Right forelimb (tissue), 1 donor: Measurements from ENCODE around the gene RCOR2.

ENCODE experiments used
- DNase-seq: peaks from one replicate; pipeline ENCODE4 v3.0.0-alpha.2; 2018

Gene RCOR2

DNA sequence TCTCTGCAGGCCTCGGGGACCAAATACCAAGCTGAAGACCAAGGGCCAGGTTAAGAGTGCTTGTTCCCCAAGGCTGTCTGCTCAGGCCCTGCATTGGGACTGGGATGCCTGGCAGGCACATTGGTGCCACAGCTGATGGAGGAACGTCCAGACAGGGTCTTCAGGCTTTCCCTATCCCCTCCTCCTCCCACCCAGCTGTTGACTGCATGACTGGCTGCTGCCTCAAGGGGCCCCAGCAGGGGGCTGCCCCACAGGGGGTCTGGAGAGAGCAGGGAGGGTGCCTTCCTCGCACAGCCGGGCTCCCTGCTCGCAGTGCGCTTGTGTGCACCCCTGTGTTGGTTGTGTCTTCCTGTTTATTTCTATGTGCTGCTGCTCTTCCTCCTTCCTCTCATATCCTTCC, 9.9 kb downstream of the RCOR2 start:
- no peak for DNase-seq

DNA sequence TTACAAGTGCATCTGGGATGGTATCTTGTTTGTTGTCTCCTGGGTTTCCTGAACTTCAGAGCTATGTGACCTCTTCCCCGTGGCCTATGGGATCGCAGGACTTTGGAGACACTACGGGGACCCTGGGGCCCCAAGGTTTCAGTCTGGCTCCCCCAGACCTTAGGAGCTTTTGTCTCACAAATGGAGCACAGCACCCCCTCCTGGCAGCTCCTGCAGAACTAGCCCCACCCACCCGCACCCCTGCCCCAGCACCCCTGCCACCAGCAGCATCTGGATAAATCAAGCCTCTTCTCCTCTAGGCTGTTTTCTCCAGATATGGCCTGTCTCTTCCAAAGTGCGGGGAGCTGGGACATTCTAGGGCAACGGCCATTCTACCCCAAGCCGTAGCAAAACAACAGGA, 10.4 kb downstream of the RCOR2 start:
- no peak for DNase-seq

DNA sequence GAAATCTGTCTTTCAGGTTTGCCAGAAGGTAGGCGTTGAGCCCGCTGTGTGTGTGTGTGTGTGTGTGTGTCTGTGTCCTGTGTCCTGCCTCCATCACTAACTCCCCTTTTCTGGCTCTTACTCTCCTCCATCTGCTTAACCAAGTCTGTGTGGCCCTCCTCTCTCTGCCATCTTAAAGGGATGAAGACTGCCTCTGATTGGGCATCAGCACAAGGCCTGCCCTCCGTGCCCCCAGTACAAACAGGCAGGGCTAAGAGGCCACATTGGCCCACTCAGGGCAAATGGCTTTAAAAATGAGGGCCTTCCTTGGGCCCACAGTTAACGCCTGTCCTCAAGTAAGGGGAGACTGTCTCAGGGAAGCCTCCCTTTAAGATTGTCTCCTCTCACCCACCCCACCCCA, 10.9 kb downstream of the RCOR2 start:
- DNase-seq = no peak

DNA sequence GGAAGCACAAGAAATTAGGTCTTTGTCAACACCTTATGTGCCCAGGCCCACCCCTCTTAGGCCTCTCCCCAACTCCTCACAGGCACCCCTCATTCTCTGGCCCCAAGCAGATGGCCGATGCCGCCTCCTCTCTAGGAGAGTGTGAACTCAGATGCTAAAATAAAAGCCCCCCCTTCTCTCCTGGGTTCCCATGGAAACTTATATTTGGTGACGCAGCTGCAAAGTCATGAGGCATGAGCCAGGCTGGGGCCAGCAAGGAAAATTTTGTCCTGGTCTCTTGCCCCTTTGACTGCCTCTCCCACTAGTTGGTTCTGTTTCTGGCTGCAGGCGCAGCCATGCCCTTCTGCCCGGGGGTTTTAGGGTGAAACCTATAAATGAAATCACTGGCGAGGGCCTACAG, 11.8 kb downstream of the RCOR2 start:
- DNase-seq = no peak

DNA sequence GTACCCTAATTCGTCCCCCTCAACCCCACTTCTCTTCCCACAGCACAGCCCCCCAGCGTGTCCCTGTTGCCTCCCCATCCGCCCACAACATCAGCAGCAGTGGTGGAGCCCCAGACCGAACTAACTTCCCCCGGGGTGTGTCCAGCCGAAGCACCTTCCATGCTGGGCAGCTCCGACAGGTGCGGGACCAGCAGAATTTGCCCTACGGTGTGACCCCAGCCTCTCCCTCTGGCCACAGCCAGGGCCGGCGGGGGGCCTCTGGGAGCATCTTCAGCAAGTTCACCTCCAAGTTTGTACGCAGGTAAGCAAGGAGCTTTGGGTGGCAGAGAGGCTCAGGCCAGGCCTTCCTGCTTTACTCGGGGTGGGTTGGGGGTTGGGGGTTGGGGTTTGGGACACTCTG, 12.2 kb downstream of the RCOR2 start:
- DNase-seq = no peak

DNA sequence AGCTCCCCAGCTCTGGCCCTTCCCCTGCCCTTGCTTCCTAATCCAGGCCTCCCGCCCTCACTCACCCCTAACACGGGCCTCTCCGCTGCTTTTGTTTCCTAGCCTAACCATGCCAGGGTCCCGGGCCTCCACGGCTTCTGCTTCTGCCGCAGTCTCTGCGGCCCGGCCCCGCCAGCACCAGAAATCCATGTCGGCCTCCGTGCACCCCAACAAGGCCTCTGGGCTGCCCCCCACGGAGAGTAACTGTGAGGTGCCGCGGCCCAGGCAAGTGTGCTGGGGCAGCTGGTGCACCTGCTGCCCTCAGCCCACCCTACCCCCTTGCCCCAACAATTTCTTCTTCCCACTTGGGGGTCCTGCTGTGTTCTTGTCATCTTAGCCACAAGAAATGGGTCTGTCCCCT, 13.1 kb downstream of the RCOR2 start:
- DNase-seq = no peak

DNA sequence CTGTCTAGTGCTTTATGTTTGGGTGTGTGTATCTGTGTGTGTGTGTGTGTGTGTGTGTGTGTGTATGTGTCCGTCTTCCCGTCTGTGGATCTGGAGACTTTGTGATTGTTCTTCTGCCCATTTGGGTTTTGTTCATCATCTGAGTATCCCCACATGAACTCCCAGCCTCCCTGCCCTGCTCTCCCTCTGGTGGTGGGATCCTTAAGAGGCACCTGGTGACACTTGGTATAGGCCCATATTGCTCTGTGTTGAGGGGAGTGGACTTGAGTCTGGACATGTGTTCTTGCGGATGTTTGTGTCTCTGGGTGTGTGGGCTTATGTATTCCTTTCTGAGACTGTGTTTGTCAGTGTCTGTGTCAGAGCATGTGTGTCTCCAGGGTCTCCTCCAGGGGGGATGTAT, 15.3 kb downstream of the RCOR2 start:
- no peak for DNase-seq

DNA sequence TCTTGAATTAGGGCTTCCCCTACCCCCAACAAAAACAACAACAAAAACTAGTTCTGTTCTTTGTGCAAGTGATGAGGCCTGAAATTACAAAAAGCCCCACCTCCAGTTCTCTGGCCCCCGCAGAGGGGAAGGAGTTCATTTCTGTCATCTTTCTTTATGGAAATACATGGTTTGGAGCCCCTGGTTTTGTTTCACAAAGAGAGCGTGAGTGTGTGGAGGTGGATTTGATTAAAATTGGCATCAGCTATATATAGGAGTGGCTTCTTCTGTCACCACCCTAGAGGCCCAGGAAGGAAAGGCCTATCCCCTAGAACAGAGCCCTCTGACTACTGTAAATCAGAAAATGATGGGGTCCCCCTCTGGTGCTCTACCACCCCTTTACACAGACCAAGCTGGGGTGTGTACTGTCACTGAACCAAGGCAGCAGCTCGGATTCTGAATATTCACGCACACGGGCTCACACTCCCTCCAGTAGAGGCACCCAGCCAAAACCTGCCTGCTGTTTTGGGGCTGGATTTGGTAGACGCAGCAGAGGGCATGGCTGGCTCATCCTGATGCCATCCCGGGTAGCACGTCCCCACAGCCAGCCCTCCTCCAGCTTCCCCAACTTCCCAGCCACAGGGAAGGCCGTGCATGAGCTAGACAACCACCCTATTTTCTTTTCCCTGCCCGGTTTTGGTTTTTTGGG, 19.4 kb downstream of the RCOR2 start:
- no peak for DNase-seq

DNA sequence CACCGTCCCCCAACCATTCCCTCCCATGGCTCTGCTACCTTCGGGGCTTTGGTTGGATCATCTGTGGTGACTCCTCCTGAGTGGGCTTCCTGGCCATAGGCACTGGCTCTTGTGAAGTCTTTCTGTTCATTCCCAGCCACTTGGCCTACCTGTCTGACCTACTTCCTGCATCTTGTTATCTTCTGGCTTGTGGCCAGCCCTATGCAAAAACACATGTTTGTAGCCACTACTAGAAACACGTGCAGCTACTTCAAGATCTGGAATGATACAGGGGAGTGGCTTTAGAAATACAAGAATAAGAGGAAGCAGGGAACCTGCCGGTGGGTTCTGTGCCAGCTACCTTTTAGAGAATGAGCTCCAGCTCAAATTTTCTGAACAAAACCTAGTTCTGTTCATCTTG, 20.9 kb downstream of the RCOR2 start:
- no peak for DNase-seq

DNA sequence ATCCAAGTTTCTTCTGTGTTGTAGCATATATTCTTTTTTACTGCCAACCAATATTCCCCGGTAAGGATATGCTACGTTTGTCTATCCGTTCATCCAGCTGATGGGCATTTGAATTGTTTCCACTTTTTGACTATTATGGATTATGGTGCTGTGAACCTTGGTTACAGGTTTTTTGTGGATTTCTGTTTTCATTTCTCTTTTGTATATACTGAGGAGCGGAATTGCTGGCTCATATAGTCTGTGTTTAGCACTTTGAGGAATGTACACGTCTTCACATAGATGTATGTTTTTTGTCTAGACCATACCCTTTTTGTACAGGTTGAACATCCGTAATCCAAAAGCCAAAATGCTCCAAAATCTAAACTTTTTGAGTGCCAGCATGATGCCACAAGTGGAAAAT, 23.6 kb downstream of the RCOR2 start:
- DNase-seq = no peak

DNA sequence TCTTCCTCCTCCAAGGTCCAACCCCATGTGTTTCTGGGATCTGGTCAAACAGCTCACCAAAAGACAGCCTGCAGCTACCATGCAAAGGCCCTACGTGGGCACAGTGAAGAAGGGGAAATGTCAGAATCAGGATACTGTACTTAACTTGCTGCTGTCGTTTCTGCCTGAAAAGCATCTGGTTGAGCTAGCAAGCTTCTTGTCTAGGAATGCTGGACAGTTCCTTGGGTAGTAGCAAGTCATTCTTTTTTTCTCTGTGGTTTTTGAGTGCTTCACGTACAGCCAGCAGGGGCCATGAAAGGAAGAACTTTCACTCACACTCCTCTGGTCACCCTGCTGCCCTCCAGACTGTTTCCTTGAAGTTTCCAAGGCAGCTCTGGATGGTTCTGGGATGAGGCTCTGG, 24.7 kb downstream of the RCOR2 start:
- no peak for DNase-seq

DNA sequence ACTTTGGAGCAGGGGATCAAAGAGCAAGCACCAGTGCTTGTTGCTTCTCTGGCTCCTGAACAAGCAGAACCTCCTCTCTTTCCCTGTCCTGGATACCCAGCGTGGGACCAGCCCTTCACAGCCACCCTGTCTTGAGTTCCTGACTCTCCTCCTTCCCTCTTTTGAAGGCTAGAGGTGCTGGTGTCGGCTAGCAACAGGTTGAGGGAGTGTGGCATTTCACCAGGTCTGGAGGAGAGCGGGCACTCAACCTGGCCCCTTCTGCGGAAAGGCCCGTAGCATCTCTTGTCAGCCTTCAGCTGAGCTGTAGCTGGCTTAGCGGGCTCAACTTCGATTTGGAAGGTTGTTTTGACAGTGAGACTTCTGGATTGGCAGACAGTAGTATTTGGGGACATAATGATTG, 26.6 kb downstream of the RCOR2 start:
- no peak for DNase-seq

DNA sequence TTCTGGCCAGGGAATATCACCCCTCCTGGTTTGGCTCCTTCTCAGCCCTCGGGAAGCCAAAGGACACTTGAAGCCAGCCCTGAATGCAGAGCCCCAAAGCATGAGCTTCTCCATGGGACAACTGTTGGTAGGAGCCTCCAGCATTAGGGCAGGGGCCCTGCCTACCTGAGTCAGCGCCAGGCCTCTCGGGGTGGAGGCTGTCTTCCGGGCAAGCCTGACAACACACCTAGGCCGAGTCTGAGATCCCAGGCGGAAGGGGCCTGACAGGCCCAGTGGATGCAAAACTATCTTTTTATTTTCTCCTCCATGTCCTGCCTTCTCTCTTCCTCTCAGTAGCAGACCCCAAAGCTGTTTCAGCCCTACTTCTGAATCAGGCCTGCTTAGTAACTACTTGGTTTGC, 27.6 kb downstream of the RCOR2 start:
- DNase-seq = no peak

DNA sequence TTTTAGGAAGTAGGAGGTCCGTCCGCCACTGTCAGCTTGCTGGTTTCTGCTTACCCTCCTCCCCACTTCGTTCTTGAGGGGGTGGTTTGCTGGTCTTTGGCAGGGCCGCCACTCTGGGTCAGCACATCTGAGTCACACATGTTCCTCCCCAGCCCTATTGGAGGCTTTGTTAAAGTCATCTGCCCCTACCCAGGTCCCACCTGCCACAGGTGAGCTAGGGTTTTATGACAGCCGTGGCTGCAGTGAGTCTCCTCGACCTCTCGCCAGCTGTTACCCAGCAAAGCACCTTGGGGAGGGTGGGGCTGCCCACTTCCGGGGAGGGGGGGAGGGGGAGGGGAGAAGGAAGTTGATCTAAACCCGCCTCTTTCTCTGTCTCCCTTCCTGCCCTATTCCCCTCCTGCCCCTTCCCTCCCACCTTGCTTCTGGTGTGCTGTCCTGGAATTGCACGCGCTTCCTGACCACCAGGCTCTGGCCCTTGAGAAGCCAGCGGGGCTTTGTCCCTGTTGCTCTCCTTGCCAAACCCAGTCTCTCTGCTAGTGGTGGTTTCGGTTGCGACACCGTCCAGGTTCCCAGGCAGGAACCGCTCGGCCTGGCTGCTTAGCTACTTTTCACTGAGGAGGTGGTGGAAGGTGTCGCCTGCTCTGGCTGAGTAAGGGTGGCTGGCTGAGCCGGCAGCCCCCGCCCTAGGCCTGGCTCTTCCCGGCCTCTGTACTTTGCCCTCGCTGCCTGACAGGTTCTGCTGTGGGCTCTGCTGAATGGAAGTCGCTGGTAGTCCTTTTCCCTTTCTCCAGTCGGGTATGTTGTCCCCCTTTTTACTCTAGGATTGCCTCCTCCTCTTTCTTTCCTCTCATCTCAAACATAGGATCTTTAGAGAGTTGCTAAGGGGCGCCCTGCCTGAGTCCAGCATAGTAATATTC, 28.5 kb downstream of the RCOR2 start:
- no peak for DNase-seq

DNA sequence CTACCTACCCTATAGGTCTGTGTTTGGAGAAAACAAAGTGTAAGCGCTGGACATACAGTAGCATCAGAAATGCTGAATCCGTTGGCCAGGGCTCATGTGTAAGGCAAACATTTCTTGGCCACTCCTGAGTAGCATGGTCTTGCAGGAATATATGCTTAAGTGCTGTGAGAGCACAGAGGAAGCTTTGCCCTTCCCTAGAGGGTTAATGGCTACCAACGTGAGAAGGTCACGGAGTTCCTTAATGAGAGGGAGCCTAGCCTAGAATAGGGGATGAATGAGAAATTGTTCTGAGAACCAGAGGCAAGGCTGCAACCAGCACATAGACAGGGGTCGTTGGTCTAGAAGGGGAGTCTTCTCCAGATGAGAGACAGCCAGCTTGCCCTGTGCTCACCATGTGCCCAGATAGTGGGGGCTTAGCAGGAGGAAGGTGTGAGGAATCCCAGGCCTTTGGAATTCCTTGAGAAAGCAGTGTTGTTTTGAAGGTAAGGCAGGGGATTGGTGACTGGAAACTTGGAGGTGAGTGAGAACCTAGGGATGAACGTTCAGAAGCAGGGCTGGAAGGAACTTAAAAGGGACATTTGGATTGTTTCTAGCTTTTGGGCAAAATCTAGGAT, 29.5 kb downstream of the RCOR2 start:
- no peak for DNase-seq

DNA sequence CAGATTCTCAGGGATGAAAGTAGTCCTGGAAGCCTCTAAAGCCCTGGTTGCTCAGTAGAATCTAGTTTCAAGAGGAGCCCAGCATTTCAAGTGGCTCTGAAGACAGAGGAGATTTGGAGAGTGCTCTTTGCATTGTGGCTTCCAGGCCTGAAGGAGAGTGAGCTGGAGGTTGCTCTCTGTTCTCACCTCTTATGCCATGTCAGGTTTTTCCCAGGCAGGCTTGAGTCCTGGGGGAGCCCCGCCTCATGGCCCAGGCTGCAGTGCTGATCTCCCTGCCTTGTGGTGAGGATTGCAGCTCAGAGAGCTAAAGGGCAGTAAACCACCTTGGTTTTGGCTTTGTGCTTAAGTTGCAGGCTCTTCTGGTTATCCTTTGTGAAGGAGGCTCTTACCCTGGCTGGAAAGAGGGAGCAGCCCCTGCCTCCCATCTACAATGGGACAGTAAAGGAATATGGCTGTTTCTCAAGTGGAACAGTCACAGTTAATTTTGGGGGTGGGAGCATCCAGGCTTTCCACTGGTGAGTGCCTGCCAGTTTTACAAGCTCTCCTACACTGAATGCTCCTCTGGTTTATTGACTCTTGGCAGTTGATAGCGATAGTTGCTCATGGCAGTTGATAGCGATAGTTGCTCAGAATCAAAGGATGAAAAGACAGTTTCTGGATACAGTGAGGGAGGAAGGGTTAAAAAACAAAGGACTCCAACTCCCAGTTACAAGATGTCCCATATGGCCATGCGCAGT, 32.6 kb downstream of the RCOR2 start:
- DNase-seq = no peak

DNA sequence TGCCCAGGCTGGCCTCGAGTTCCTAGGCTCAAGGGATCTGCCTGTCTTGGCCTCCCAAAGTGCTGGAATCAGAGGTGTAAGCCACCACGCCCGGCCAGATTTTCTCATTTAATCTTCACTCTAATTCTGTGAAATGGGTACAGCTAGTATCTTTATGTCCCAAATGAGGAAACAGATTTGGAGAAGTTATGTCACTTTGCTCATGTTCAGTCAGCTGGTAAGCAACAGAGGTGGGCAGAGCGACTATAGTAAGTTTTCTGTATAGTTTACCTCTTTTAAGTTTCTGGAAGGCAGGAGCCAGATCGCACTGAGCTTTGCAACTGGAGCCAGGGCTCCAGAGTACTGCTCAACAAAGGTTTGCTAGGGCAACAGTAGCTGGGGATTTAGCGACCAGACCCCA, 33.2 kb downstream of the RCOR2 start:
- no peak for DNase-seq

DNA sequence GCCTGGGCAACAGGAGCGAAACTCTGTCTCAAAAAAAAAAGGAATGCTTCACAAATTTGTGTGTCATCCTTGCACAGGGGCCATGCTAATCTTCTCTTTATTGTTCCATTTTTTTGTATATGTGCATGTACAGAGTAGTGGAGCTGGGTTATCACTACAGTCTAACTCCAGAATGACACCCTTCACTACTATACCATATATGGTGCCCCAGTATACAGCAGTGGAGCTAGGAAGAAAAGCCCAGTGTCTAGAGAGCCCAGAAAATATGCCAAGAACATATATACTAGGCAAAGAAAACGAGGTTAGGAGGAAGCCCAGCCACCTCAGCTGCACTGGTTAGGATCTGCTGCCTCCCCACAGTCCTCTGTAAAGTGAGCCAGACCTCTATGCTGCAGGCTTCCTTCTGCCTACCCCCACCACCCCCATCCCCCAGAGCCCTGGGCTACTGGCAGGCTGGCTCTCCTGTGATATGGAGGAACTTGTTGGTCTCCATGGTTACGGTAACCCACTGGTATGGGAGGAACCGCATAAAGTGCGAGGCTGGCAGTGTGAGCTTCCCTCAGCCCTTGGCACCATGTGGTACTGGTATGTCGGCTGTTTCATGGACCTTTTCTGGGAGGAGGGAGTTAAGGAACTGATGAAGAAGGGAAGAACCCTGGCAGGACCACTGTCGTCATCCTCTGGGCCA, 34.3 kb downstream of the RCOR2 start:
- DNase-seq = no peak

DNA sequence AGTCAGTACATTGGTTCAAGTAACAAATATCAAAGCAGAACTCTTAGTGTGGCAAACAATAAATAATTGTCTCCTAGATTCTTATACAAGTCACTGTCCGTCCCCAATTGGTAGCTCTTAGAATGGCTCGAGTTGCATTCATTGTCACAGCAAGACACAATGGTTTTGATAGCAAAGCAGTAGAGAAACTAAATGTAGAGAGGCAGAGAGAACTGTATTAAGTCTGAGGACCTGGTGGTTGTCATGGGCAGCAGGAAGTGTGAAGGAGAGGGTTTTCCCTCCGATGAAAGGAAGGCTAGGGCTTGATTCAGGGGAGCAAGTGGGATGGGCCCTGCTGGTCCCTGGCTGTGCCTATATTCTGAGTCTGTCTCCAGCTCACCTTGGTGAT, 36.6 kb downstream of the RCOR2 start:
- no peak for DNase-seq

DNA sequence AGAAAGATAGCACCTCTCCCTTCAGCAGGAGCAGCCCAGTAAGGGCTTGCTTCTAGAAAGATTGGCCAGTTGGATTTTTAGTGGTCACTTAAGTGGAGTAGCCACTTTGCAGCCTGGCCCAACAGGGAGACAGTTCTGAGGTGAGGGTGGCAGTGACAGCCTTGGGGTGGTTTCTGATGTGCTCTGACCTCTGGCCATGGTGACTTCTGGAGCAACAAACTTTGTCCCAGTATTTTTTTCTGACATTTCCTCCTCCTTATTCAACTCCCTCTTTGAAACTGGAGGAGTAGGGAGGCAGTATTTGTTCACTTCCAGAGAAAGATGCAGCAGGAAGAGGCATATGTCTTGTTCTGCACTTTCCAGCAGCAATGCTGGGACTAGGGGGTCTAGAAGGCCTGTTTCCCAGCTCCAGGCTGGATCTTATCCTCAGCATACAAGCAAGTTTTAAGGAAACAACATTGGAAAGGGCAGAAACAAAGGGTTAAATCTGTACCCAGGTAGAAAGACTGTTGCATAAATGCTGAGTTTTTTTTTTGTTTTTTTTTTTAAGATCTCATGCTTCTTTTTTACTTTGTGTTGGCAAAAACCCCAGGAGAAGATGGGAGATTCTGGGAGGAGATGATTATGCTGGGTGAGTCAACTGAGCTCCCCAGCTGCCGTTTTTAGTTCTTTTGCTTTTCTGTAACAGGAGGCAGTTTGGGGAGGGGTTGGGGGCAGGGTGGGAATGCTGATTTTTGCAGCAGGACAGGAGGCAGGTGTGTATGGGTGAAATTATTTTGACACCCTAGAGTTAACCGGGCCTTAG, 37.2 kb downstream of the RCOR2 start:
- no peak for DNase-seq

DNA sequence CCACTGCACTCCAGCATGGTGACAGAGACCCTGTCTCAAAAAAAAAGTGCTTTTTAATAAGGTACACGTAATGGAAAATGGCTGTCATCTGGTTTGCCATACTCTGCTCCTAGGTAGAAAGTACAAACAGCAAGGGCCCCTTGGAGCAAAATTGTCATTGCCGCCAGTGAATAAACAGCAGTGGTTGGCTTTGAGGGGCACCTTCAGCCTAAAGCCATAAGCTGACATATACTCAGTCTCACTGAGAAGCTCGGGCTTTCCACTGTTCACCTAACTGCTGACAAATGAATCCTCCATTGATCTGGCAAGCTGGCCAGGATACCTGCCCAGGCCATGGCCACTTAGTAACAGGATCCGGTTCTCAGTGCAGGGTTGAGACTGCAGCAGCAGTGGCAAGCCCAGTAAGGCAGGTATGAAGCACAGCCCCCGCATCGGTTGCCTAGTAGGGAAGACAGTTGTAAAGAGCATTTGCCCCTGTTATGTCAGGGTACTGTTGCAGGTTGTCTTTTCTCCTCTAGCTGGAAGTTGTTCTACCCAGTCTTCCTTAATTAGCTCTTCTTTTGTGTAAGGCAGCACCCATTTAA, 39.2 kb downstream of the RCOR2 start:
- DNase-seq = no peak

DNA sequence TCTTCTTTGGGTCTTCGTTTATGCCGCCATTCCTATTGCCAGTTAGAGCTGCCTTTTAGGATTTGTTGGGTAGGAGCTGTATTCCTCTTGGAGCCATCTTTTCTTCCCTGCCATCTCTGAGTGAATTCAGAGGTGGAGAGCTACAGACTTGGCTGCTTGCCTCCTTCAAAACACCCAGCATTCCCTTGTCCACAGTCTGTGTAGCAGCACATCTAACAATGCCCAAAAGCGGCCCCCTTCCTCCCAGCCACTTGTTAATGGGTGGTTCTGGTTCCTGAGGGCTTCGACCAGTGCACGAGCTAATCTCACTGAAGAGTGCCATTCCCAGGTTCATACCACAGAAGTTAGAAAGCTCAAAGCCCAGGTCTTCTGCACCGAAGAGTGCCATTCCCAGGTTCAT, 40.3 kb downstream of the RCOR2 start:
- no peak for DNase-seq
